Stimulated activated naive CD4-positive, alpha-beta T cell (primary cell): Measurements from ENCODE around the gene MED25.
A peak's percentile ranks its signal among the peaks of the same experiment; 100 is the strongest.

ENCODE experiments used
- DNase-seq, 6 experiments: peaks; one replicate each; lab custom pipeline; 2025; lab: John Stamatoyannopoulos, UW

MED25 gene

GRCh38 chr19:49817964-49818648, at the start of gene MED25:
Gene MED25 (plus strand): TSS chr19:49818289. CDS start chr19:49818342, 53 bp downstream.
- DNase-seq, result peak; percentile 87 to 97 (median 94)

GRCh38 chr19:49770529-49770928, 47.6 kb upstream of the MED25 start:
- DNase-seq, result no peak

GRCh38 chr19:49771674-49772139, 46.4 kb upstream of the MED25 start:
- DNase-seq, result no peak

- DNase-seq, result no peak
Observed at GRCh38 chr19:49772850-49773432, 45.1 kb upstream of the MED25 start.

- no peak for DNase-seq
Observed at GRCh38 chr19:49773663-49774350, 44.3 kb upstream of the MED25 start.

GRCh38 chr19:49774969-49775368, 43.1 kb upstream of the MED25 start:
- DNase-seq, result no peak

- DNase-seq, result no peak
Observed at GRCh38 chr19:49775742-49776370, 42.2 kb upstream of the MED25 start.

GRCh38 chr19:49776371-49776764, 41.7 kb upstream of the MED25 start:
- no peak for DNase-seq

- DNase-seq, result no peak
Observed at GRCh38 chr19:49779731-49780555, 38.1 kb upstream of the MED25 start.

GRCh38 chr19:49780861-49781260, 37.2 kb upstream of the MED25 start:
- DNase-seq, result no peak

GRCh38 chr19:49781394-49781793, 36.7 kb upstream of the MED25 start:
- no peak for DNase-seq

GRCh38 chr19:49782515-49782914, 35.6 kb upstream of the MED25 start:
- DNase-seq, result no peak

- DNase-seq, result no peak
Observed at GRCh38 chr19:49786376-49786820, 31.7 kb upstream of the MED25 start.

GRCh38 chr19:49787746-49788145, 30.3 kb upstream of the MED25 start:
- no peak for DNase-seq

- no peak for DNase-seq
Observed at GRCh38 chr19:49788857-49789256, 29.2 kb upstream of the MED25 start.

GRCh38 chr19:49790866-49791265, 27.2 kb upstream of the MED25 start:
- no peak for DNase-seq

- DNase-seq, result no peak
Observed at GRCh38 chr19:49791776-49792445, 26.2 kb upstream of the MED25 start.

GRCh38 chr19:49792829-49793560, 25.1 kb upstream of the MED25 start:
- DNase-seq, result no peak

- DNase-seq, result no peak
Observed at GRCh38 chr19:49793561-49793840, 24.6 kb upstream of the MED25 start.

- DNase-seq, result no peak
Observed at GRCh38 chr19:49795615-49796014, 22.5 kb upstream of the MED25 start.

- DNase-seq, result no peak
Observed at GRCh38 chr19:49798574-49798973, 19.5 kb upstream of the MED25 start.
